ENCODE data around the gene GLYATL2. TPM values are rescaled to one million over a fixed set of nuclear protein-coding genes. Genes with fewer than 3 reads are reported as not detected.

Gene GLYATL2
- total RNA-seq, 3 donors from 2014 or later: not detected

GRCh38 chr11:58856806-58857205 is 12.3 kb upstream of the GLYATL2 start:
- intact Hi-C loops (cut with DNase I, micrococcal nuclease): no loop called here
- ATAC-seq (peak; percentile 72), DNase-seq (no peak)
- Histone ChIP-seq H3K4me1 (ENCODE audit: low read depth) (no peaks in the 10 kb centered on the region), H3K36me3 (ENCODE audit: low read depth) (no peaks in the 10 kb centered on the region), H3K4me3 (no peak overlapping the region), H3K9me3 (no peaks in the 10 kb centered on the region)
- TF ChIP-seq CTCF (IDR thresholded peaks at IDR 0.05): no peak

GRCh38 chr11:58845386-58845785 is 882 bp upstream of the GLYATL2 start:
- no peaks in the 10 kb centered on the region for H3K9me3 ChIP-seq
- intact Hi-C loops (cut with DNase I, micrococcal nuclease): no loop called here
- H3K4me1 ChIP-seq (ENCODE audit: low read depth): no peaks in the 10 kb centered on the region
- ATAC-seq (no peak), DNase-seq (no peak)
- no peaks in the 10 kb centered on the region for H3K36me3 ChIP-seq (ENCODE audit: low read depth)
- TF ChIP-seq CTCF (IDR thresholded peaks at IDR 0.05): no peak
- no peak overlapping the region for H3K4me3 ChIP-seq

- ATAC-seq (no peak), DNase-seq (no peak)
- TF ChIP-seq CTCF (IDR thresholded peaks at IDR 0.05): no peak
- H3K4me1 ChIP-seq (ENCODE audit: low read depth): no peaks in the 10 kb centered on the region
- no peak overlapping the region for H3K4me3 ChIP-seq
- no peaks in the 10 kb centered on the region for H3K36me3 ChIP-seq (ENCODE audit: low read depth)
- intact Hi-C loops (cut with DNase I, micrococcal nuclease): no loop called here
- no peaks in the 10 kb centered on the region for H3K9me3 ChIP-seq
Measured at GRCh38 chr11:58837707-58838388, 6.7 kb downstream of the GLYATL2 start.

- Histone ChIP-seq H3K4me3 (no peak overlapping the region), H3K4me1 (ENCODE audit: low read depth) (no peaks in the 10 kb centered on the region), H3K9me3 (no peaks in the 10 kb centered on the region), H3K36me3 (ENCODE audit: low read depth) (no peaks in the 10 kb centered on the region)
- peak in 1 of 3 donors; percentile 38 for DNase-seq
- no peak for TF ChIP-seq CTCF (IDR thresholded peaks at IDR 0.05)
- intact Hi-C loops (cut with DNase I, micrococcal nuclease): no loop called here
- ATAC-seq: peak; percentile 98
Measured at GRCh38 chr11:58832056-58832645, 12.4 kb downstream of the GLYATL2 start.

- intact Hi-C loops (cut with DNase I, micrococcal nuclease): no loop called here
- H3K4me1 ChIP-seq (ENCODE audit: low read depth): no peaks in the 10 kb centered on the region
- H3K4me3 ChIP-seq: no peak overlapping the region
Measured at GRCh38 chr11:58830673-58831301, 13.7 kb downstream of the GLYATL2 start.

More at GRCh38 chr11:58830673-58831301, 13.7 kb downstream of the GLYATL2 start:
- no peaks in the 10 kb centered on the region for H3K36me3 ChIP-seq (ENCODE audit: low read depth)
- ATAC-seq (peak; percentile 18), DNase-seq (peak in 1 of 3 donors; percentile 33)
- TF ChIP-seq CTCF (IDR thresholded peaks at IDR 0.05): no peak
- no peaks in the 10 kb centered on the region for H3K9me3 ChIP-seq

All from mucosa of descending colon (tissue), 3 donors.